ENCODE data around the gene DMTF1.

- TF ChIP-seq ARNTL (CRISPR knock-in tag; IDR thresholded peaks at IDR 0.05; ENCODE audit: borderline replicate concordance, low read depth) (no peak), ZFP30 (CRISPR knock-in tag; IDR thresholded peaks at IDR 0.05) (no peak), TCF4 (CRISPR knock-in tag; IDR thresholded peaks at IDR 0.05; ENCODE audit: borderline replicate concordance) (no peak), RARB (CRISPR knock-in tag; IDR thresholded peaks at IDR 0.05) (no peak), PATZ1 (CRISPR knock-in tag; IDR thresholded peaks at IDR 0.05; ENCODE audit: borderline replicate concordance) (no peak), ZC3H10 (CRISPR knock-in tag; IDR thresholded peaks at IDR 0.05) (no peak), SNAI2 (CRISPR knock-in tag; IDR thresholded peaks at IDR 0.05) (no peak), ZNF565 (CRISPR knock-in tag; conservative IDR thresholded peaks at IDR 0.05; ENCODE audit: low read depth) (no peak), TSHZ2 (CRISPR knock-in tag; IDR thresholded peaks at IDR 0.05) (no peak), ZFP3 (CRISPR knock-in tag; IDR thresholded peaks at IDR 0.05) (no peak)
Observed at GRCh38 chr7:87147500-87147899, 4.8 kb upstream of the DMTF1 start.

All from SK-N-SH treated with all-trans-retinoic acid at 6 μM for 48 hours (cell line).